ENCODE results near the gene MAP3K10.

Gene MAP3K10

DNA sequence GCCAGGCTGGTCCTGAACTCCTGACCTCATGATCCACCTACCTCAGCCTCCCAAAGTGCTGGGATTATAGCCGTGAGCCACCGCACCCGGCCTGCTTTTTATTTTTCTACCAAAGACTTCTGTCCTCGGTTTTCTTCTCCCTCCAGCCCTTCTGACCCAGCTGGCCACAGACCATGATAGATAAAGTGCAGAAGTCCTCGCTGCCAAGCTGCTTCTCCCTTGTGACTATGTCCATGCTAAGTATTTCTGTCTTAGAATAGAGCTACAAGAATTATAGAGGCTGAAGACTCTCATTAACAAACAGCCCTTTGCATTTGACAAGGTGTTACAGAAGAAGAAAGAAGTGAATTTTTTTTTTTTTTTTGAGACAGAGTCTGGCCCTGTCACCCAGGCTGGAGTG is 15.4 kb upstream of the MAP3K10 start:
- no peak for DNase-seq

DNA sequence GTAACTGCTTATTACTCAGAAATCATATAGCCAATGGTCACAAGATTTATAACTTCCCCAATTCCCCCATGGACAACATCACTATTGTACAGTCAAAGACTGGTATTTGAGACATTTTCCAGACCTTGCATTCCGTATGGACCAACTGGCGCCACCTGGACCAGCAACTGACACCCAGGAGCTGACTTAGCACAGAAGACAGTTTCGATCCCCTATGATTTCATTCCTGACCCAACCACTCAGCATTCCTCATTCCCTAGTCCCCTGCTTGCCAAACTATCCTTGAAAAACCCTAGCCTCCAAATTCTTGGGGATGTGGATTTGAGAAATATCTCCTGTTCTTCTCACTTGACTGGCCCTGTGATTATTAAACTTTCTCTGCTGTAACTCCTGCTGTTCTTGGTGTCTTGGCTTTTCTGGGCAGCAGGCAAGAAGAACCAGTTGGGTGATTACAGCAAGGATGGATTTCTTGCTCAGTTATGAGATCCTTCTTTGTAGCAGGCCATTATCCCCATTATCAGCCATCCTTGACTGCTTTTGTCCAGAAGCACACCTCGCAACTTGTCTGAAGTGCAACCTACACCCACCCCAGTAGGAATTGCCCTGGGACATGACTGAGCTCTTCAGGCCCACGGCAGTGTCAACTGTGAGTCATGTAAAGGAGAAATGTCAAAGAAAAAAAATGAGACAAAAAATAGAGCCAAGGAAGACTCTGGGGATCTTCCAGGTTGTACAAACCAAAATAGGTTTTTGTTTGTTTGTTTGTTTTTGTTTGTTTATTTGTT is 13.7 kb upstream of the MAP3K10 start:
- no peak for DNase-seq

DNA sequence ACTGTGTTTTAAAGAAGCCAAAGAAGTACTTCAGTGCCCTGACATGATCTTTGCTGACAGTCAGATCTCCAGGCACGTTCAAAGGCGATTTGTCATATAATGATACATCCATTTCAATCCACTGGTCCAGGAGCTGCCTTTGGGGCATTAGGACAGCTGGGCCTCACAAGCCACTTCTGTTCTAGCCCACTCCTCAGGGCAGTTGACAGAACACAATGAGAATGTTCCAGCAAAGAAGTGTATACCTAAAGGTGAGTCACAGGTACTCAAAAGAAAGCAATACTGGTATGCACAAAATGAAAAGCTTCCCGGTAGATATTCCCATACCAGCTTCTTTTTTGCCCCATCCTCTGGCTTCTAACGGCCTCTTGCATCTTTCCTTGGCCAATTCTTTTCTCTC is 12.5 kb upstream of the MAP3K10 start:
- DNase-seq, result no peak

DNA sequence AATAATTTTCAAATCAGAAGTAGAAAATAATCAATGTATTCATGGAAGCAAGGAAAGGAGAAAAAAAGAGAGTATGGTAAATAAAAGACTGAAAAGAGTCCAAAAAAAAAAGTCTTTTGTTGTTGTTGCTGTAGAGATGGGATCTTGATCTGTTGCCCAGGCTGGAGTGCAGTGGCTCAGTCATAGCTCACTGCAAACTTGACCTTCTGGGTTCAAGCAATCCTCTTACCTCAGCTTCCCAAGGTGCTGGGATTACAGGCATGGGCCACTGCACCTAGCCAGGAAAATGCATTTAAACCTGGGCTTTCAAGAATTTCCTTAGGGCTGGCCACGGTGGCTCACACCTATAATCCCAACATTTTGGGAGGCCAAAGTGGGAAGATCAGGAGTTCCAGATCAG is 7.0 kb upstream of the MAP3K10 start:
- DNase-seq, result no peak

DNA sequence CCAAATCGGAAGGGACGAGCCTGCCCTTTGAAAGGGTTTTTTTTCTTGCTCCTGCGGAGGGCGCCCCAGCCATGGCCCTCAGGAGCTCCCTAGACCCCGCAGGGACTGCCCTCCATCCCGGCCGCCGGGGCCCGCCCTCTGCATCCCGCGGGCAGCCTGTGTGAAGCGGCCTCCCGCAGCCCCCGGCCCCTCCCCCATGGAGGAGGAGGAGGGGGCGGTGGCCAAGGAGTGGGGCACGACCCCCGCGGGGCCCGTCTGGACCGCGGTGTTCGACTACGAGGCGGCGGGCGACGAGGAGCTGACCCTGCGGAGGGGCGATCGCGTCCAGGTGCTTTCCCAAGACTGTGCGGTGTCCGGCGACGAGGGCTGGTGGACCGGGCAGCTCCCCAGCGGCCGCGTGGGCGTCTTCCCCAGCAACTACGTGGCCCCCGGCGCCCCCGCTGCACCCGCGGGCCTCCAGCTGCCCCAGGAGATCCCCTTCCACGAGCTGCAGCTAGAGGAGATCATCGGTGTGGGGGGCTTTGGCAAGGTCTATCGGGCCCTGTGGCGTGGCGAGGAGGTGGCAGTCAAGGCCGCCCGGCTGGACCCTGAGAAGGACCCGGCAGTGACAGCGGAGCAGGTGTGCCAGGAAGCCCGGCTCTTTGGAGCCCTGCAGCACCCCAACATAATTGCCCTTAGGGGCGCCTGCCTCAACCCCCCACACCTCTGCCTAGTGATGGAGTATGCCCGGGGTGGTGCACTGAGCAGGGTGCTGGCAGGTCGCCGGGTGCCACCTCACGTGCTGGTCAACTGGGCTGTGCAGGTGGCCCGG is 815 bp downstream of the MAP3K10 start:
- DNase-seq, result no peak

DNA sequence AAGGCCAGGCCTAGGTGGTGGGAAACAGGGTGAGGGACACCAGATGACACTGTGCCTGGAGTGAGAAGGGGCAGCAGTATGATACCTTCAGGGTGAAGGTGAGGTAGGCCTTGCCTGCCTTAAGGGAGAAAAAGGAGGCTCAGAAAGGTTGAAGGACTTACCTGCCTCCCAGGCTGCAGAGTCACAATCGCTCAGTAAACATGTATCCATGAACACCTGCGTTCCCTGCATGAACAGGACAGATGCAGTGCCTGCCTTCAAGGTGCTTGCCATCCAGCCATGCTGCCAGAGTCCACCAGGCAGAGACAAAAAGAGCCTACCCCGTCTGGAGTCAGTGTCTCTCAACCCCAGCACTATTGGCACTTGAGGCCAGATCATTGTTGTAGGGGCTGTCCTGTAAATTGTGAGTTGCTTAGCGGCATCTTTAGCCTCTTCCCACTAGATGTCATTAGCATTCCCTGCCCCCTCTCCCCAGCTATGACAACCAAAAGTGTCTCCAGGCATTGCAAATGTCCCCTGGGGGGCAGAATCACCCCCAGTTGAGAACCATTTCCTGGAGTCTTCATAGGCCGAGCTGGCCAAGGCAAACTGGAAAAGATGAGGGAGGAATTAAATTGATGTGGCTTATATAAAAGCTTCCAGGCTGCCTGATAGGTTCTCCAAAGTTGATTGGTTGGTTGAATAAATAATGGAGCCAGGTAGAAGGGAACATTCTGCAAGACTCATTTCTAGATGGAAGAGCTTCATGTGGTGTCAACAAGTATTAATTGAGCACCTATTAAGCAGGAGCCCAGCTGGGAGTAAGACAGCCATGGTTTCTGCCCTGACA is 1.7 kb downstream of the MAP3K10 start:
- DNase-seq, result no peak

DNA sequence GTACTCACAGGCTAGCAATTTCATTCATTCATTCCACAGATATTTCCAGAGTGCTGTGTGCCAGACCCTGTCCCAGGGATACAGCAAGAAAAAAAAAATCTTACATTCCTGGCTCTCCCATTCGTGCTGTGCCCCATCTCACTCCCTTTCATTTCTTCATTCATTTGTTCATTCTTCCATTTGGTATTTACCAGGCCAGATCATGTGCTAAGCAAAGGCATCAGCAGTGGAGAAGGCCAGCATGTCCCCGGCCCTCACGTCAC is 2.3 kb downstream of the MAP3K10 start:
- no peak for DNase-seq

DNA sequence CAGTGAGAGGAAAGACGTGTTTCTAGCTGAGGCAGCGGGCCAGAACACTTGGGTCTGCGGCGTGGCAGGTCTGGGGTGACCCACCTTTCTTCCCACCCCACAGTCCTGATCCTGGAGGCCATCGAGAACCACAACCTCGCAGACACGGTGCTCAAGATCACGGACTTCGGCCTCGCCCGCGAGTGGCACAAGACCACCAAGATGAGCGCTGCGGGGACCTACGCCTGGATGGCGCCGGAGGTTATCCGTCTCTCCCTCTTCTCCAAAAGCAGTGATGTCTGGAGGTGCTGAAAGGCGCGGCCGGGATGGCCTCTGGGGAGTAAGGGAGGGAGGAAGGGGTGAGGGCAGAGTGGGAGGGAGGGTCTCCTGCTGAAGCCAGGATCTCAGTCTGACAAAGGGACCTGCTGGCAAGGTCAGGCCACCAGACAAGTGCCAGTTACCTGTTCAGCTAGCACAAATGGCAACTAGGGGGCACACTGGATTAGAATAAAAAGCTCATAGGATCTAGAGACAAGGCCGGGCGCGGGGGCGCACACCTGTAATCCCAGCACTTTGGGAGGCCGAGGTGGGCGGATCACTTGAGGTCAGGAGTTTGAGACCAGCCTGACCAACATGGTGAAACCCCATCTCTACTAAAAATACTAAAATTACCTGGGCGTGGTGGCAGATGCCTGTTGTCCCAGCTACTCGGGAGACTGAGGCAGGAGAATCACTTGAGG is 7.2 kb downstream of the MAP3K10 start:
- no peak for DNase-seq

DNA sequence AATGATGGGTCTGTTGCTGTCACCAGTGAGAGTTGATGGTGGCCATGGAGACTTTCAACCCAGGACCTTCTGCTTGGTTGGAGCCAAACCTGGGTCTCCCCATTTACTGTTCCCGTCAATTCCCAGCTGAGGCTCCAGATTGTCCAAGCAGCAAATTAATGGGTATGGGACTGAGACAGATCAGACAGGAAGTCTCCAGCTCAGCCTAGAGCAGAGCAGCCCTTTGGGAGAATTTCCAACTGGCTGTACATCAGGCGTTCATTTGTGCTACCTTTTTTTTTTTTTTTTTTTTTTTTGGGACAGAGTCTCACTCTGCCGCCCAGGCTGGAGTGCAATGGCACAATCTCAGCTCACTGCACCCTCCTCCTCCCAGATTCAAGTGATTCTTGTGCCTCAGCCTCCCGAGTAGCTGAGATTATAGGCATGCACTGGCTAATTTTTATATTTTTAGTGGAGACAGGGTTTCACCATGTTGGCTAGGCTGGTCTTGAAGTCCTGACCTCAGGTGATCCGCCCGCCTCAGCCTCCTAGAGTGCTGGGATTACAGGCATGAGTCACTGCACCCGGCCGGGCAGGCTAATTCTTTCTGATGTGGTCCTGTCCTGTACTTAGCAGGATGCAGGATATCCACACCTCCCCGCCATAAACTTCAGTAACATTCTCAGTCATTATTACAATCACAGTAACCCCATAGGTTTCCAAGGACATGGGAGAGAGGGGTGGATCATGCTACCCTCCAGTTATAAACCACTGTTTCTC is 9.3 kb downstream of the MAP3K10 start:
- no peak for DNase-seq

DNA sequence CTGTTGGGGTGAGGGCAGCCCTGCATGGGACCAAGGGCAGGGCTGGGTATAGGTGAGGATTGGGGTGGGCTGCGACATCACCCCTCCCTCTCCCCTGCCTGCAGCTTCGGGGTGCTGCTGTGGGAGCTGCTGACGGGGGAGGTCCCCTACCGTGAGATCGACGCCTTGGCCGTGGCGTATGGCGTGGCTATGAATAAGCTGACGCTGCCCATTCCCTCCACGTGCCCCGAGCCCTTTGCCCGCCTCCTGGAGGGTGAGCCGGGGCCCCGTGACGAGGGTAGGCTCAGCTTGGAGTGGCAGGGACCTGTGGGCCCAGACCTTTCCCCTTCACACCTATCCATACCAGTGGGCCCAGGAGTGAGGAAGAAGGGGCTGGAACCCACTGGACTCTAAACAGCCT is 13.2 kb downstream of the MAP3K10 start:
- no peak for DNase-seq

DNA sequence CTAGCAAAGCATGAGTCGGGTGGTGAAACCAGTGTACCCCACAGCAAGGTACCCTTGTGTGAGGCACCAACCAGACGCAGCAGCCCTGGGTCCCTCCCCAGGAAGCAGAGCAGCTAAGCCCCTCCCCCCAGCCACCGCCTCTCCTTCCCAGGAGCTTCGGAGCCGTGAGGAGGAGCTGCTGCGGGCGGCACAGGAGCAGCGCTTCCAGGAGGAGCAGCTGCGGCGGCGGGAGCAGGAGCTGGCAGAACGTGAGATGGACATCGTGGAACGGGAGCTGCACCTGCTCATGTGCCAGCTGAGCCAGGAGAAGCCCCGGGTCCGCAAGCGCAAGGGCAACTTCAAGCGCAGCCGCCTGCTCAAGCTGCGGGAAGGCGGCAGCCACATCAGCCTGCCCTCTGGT is 14.5 kb downstream of the MAP3K10 start:
- no peak for DNase-seq

DNA sequence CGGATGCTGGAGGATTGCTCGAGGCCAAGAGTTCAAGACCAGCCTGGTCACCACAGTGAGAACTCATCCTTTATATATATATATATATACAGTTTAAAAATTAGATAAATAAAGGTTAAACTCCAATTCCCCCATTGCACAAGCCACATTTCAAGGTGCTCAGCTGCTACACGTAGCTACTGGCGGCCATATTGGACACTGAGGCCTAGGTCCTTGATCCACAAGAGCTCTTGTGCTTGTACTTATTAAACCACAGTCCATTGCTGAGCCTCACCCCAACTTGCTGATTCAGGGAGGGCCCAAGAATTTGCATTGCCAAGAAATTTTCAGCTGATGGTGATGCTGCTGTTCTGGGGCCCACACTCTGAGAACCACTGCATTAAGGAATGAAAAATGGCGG is 17.4 kb downstream of the MAP3K10 start:
- DNase-seq, result no peak

DNA sequence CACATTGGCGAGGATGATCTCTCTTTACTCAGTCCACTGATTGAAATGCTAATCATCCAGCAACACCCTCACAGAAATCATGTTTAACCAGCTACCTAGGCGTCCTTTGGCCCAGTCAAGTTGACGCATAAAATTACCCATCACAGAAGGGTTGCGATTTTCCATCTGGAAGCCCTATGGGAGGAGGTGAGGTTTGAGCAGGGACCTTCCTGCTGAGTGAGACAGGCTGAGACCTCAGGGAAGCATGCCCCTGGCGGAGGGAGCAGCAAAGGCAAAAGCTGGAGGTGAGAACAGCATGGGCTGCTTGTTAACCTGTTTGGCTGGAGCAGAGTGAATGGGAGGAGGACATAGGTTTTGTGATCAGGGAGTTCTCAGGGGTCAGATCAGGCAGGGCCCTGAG is 19.7 kb downstream of the MAP3K10 start:
- no peak for DNase-seq

DNA sequence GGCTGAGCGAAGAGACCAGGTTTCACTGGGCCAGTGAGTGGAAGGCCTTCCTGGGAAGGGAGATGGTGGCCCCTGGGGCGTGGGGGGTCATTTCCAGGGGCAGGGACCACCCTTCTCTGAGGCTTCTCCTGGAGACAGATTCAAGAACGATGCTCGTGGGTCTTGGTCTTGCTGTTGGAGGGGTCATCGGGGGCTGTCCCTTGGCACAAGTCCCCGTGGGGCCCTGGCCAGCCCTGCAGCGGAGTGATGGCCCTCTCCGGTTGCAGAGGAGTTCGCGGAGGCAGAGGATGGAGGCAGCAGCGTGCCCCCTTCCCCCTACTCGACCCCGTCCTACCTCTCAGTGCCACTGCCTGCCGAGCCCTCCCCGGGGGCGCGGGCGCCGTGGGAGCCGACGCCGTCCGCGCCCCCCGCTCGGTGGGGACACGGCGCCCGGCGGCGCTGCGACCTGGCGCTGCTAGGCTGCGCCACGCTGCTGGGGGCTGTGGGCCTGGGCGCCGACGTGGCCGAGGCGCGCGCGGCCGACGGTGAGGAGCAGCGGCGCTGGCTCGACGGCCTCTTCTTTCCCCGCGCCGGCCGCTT is 22.1 kb downstream of the MAP3K10 start:
- DNase-seq, result no peak

DNA sequence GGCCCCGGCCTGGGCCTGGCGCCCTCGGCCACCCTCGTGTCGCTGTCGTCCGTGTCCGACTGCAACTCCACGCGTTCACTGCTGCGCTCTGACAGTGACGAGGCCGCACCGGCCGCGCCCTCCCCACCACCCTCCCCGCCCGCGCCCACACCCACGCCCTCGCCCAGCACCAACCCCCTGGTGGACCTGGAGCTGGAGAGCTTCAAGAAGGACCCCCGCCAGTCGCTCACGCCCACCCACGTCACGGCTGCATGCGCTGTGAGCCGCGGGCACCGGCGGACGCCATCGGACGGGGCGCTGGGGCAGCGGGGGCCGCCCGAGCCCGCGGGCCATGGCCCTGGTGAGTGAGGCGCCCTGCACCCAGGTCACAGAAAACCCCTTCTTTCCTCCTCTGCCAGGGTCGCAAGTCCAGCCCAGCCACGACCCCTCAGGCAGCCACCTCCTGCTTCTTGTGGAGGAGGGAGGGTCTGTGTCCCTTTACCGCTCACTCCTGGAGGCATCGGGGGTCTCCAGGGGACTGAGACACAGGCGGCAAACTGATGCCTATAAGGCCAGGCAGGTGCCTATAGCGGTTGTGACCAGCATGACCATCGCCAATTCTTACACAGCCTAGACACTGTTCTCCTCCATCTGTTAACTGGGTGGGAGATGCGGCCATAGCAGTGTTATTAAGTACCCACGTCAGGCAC is 22.8 kb downstream of the MAP3K10 start:
- no peak for DNase-seq

DNA sequence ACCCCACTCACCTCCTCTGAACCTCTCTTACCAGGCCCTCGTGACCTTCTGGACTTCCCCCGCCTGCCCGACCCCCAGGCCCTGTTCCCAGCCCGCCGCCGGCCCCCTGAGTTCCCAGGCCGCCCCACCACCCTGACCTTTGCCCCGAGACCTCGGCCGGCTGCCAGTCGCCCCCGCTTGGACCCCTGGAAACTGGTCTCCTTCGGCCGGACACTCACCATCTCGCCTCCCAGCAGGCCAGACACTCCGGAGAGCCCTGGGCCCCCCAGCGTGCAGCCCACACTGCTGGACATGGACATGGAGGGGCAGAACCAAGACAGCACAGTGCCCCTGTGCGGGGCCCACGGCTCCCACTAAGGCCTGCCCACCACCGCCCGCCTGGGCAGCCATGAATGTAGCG is 23.7 kb downstream of the MAP3K10 start:
- DNase-seq, result no peak

DNA sequence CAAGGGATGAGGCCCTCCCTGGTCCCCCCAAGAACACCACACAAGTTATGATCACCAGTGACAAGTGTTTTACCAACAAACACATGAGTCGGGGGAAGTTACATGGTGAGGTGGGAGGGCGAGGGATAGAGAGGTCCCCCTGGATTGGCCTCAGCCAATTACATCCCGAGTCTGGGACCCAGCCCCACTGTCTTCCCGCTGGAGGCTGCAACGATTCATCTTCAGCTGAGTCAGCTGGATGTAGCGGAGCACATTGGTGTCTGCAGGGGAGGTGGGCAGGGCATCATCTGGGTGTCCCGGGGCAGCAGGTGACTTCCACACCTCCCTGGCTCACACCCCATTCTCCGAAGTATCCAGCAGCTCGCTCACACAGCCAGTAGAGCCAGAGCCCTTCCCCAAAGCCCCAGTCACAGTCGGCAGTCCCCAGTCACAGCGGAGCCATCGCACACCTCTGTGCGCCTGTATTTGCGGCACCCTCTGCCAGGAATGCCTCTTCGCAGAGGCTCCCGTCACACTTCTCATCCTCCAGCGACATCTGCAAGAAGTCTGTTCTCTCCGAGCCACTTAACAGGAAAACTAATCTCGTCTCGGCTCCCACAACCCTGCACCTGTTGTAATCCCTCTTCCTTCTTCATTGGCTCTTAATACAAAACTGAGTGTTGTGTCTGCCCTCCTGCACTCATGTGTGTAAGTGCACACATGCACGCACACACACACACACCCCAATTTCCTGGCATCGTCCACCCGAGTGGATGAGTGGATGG is 25.0 kb downstream of the MAP3K10 start:
- DNase-seq, result no peak

DNA sequence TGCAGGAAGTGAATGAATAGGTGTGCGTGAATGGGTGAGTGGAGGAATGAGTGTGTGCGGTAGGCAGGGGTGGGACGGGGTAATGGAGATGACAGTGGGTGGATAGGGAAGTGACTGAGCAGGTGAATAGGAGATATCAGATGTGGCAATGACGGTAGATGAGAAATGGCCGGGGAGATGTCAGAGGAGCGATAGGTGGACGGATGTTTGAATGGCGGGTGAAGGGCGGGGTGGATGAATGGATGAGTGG is 25.5 kb downstream of the MAP3K10 start:
- DNase-seq, result no peak

DNA sequence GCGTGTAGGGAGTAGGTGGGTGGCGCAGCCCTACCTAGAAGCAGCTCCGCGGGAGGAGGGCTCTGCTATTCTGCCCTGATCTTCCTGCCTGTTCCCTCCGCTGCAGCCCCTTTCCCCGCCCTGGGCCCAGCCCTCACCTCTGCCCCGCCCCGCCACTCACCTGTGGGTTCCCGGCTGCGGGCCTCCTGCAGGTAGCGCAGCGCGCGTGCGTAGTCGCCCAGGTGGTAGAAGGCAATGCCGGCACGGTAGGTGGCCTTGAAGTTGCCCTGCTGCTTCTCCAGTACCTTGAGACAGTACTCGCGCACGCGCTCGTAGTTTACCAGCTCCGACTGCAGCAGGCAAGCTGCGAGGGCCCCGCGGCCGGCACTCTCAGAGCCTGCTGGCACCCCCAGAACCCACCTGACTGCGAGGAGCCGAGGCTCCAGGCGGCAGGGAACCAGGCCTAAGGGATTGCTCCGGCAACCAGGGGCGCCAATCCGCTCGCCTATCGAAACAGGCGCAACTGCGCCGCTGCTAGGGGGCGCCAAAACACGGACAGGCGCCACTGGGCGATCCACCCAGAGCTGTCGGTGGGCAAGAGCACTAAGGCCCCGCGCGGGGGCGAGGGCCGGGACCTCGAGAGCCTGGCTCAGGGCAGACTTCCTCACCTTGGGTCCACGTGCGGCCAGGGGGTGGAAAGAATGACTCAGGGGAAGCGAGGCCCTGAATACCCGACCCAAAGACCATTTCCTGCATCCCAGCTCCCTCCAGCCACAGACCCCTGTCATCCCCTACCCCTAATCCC is 26.0 kb downstream of the MAP3K10 start:
- no peak for DNase-seq
